Activated CD4-positive, alpha-beta memory T cell treated with anti-CD3 and anti-CD28 coated beads for 36 hours (primary cell): ENCODE results near the gene WNT16. TPM values are rescaled to one million over a fixed set of nuclear protein-coding genes. Genes with fewer than 3 reads are reported as not detected.

Experiments
- CTCF ChIA-PET: fragments of 350-600 bp; sonication (Branson Sonifier 250); formaldehyde crosslinking; loops from one replicate; lab custom pipeline; 2021; ENCODE audit warnings: antibody characterized with exemption, inconsistent platforms; lab: Charles Lee
- POLR2A ChIA-PET: fragments of 350-600 bp; sonication (Branson Sonifier 250); formaldehyde crosslinking; loops from one replicate; lab custom pipeline; 2021; ENCODE audit warnings: antibody characterized with exemption; lab: Charles Lee
- DNase-seq: peaks from one replicate; pipeline ENCODE4 v3.0.0-alpha.2; 2020
- H3K27ac Mint-ChIP-seq: one replicate; pipeline ENCODE4 v1.8.0; 2021; ENCODE audit warnings: mixed read lengths
- H3K27me3 Mint-ChIP-seq: one replicate; pipeline ENCODE4 v1.8.0; 2021; ENCODE audit warnings: mixed read lengths
- H3K36me3 Mint-ChIP-seq: one replicate; pipeline ENCODE4 v1.8.0; 2021; ENCODE audit warnings: mixed read lengths
- H3K4me1 Mint-ChIP-seq: one replicate; pipeline ENCODE4 v1.8.0; 2021; ENCODE audit warnings: low read depth, mixed read lengths
- H3K4me3 Mint-ChIP-seq: one replicate; pipeline ENCODE4 v1.8.0; 2021; ENCODE audit warnings: mild to moderate bottlenecking, mixed read lengths
- H3K9me3 Mint-ChIP-seq: one replicate; pipeline ENCODE4 v1.8.0; 2021; ENCODE audit warnings: mixed read lengths
- intact Hi-C: fragments of 100-400 bp; cut with micrococcal nuclease; formaldehyde crosslinking; loops from one replicate; pipeline ENCODE4 v1.15.1; 2023
- total RNA-seq, 2 experiments: library from RNA; stranded (reverse); gene quantifications; one replicate each; pipeline ENCODE4 v1.2.3, GENCODE V29; 2021

The WNT16 gene
- total RNA-seq, 2 experiments from 2014 or later, result not detected

- H3K9me3 Mint-ChIP-seq, result no peaks in the 10 kb centered on the region
- peaks cover 4% of the 10 kb centered on the region for H3K36me3 Mint-ChIP-seq
- ChIA-PET CTCF (interaction anchor here (0.9 to 2.9 kb wide), 3 partner anchors 12 to 17 kb away, joined by 3 to 16 read pairs (median 14); partner anchors contain the start of gene FAM3C), POLR2A (interaction anchor here (0.8 kb wide), 1 partner anchor 9 kb away, joined by 3 read pairs; no protein-coding TSS in a partner anchor)
- H3K27me3 Mint-ChIP-seq, result no peaks in the 10 kb centered on the region
- intact Hi-C loops, result no loop called here
- H3K4me3 Mint-ChIP-seq, result no peak overlapping the region
- H3K27ac Mint-ChIP-seq, result no peak overlapping the region
- peaks cover 44% of the 10 kb centered on the region for H3K4me1 Mint-ChIP-seq
- DNase-seq, result no peak
These were observed 55.5 kb downstream of the WNT16 start for GRCh38 chr7:121384265-121384664.

GRCh38 chr7:121385056-121385799 is 56.4 kb downstream of the WNT16 start:
- Mint-ChIP-seq H3K27me3 (no peaks in the 10 kb centered on the region), H3K27ac (no peak overlapping the region), H3K9me3 (no peaks in the 10 kb centered on the region), H3K4me3 (no peak overlapping the region), H3K36me3 (peaks cover 4% of the 10 kb centered on the region), H3K4me1 (peaks cover 54% of the 10 kb centered on the region)
- ChIA-PET CTCF (interaction anchor here (0.9 to 3.3 kb wide), 3 partner anchors 11 to 18 kb away, joined by 3 to 19 read pairs (median 5); partner anchors contain the start of gene FAM3C), POLR2A (interaction anchor here (1.0 kb wide), 2 partner anchors 10 to 53 kb away, joined by 3 read pairs; no protein-coding TSS in a partner anchor)
- intact Hi-C loops, result no loop called here
- DNase-seq, result no peak

DNA sequence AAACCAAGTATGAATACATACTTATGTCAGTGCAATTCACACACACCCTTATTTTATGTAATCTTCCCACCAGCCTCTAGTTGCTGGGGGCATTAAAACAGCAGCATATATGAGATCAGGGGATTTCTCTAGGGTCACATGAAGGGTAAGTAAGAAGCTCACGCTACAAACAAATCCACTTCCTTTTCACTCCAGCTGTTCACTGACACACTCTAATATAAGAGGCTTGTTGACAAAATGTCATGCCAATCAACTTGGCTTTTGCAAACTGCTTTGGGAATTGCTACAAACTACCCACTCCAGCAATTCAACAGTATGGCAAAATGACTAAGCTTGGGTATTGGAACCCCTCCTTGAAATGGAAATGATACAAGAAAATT is 57.0 kb downstream of the WNT16 start:
- peaks cover 4% of the 10 kb centered on the region for H3K36me3 Mint-ChIP-seq
- intact Hi-C loops, result no loop called here
- POLR2A ChIA-PET, result interaction anchor here (1.0 kb wide), 1 partner anchor 52 kb away, joined by 3 read pairs; no protein-coding TSS in a partner anchor
- H3K4me3 Mint-ChIP-seq, result no peak overlapping the region
- H3K27ac Mint-ChIP-seq, result no peak overlapping the region
- CTCF ChIA-PET, result interaction anchor here (1.2 to 3.3 kb wide), 2 partner anchors 11 to 19 kb away, joined by 5 to 19 read pairs; partner anchors contain the start of gene FAM3C
- H3K27me3 Mint-ChIP-seq, result no peaks in the 10 kb centered on the region
- DNase-seq, result no peak
- no peaks in the 10 kb centered on the region for H3K9me3 Mint-ChIP-seq
- peaks cover 59% of the 10 kb centered on the region for H3K4me1 Mint-ChIP-seq

GRCh38 chr7:121388950-121389349 is 60.1 kb downstream of the WNT16 start:
- H3K4me1 Mint-ChIP-seq, result peaks cover 77% of the 10 kb centered on the region
- H3K27me3 Mint-ChIP-seq, result no peaks in the 10 kb centered on the region
- no peak overlapping the region for H3K4me3 Mint-ChIP-seq
- peaks cover 4% of the 10 kb centered on the region for H3K9me3 Mint-ChIP-seq
- DNase-seq, result no peak
- POLR2A ChIA-PET, result no interaction called here
- peaks cover 11% of the 10 kb centered on the region for H3K36me3 Mint-ChIP-seq
- no peak overlapping the region for H3K27ac Mint-ChIP-seq
- intact Hi-C loops, result no loop called here
- CTCF ChIA-PET, result interaction anchor here (1.4 to 3.1 kb wide), 2 partner anchors 15 to 22 kb away, joined by 3 to 11 read pairs; no protein-coding TSS in a partner anchor

DNA sequence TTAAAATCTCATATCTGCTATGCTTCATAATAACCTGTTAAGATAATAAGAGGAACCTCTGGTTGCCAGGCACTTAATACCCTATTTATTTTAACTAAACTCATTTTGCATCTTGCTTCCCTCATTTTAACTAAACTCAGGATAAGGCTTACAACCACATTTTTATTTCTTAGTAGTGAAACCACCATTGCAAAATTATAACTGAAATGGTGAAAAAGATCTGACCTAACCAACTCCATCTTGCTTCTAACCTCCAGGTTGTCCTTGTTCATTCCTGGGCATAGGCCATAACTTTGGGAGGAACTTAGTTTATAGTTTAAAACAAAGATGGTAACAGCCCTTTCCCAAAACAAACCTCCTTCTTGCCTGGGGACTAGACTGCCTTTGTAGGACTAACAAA is 61.3 kb downstream of the WNT16 start:
- no peak overlapping the region for H3K27ac Mint-ChIP-seq
- no peak overlapping the region for H3K4me3 Mint-ChIP-seq
- intact Hi-C loops, result no loop called here
- ChIA-PET CTCF (interaction anchor here (1.1 to 1.4 kb wide), 2 partner anchors 16 to 17 kb away, joined by 3 to 9 read pairs; no protein-coding TSS in a partner anchor), POLR2A (no interaction called here)
- H3K9me3 Mint-ChIP-seq, result peaks cover 4% of the 10 kb centered on the region
- H3K36me3 Mint-ChIP-seq, result peaks cover 11% of the 10 kb centered on the region
- H3K27me3 Mint-ChIP-seq, result no peaks in the 10 kb centered on the region
- no peak for DNase-seq
- H3K4me1 Mint-ChIP-seq, result peaks cover 75% of the 10 kb centered on the region

GRCh38 chr7:121390617-121391016 is 61.8 kb downstream of the WNT16 start:
- no peak overlapping the region for H3K4me3 Mint-ChIP-seq
- no peaks in the 10 kb centered on the region for H3K27me3 Mint-ChIP-seq
- CTCF ChIA-PET, result interaction anchor here (1.1 kb wide), 1 partner anchor 17 kb away, joined by 9 read pairs; no protein-coding TSS in a partner anchor
- H3K36me3 Mint-ChIP-seq, result peaks cover 11% of the 10 kb centered on the region
- H3K27ac Mint-ChIP-seq, result no peak overlapping the region
- intact Hi-C loops, result no loop called here
- peaks cover 4% of the 10 kb centered on the region for H3K9me3 Mint-ChIP-seq
- no peak for DNase-seq
- POLR2A ChIA-PET, result interaction anchor here (0.6 kb wide), 1 partner anchor 440 kb away, joined by 4 read pairs; the partner anchor contains the start of gene ING3
- peaks cover 70% of the 10 kb centered on the region for H3K4me1 Mint-ChIP-seq

Other genes with a start within 250 kb of the WNT16 start
- 10 to 100 TPM; 17.2 to 18.3 TPM for gene FAM3C, start 67.3 kb downstream of the WNT16 start, total RNA-seq